PC-3 (cell line): ENCODE data around the gene VPS37B.

ENCODE experiments used
- EZH2 ChIP-seq: fragments of 300-600 bp; sonication (generic); IDR thresholded peaks from one replicate; pipeline ENCODE4 v1.6.1; 2017; ENCODE audit warnings: antibody characterized with exemption, mild to moderate bottlenecking, low read length; ENCODE audit not compliant: unreplicated experiment
- EZH2phosphoT487 ChIP-seq: fragments of 300-600 bp; sonication (generic); IDR thresholded peaks from 2 replicates; pipeline ENCODE4 v1.6.1; 2018; ENCODE audit warnings: mild to moderate bottlenecking, antibody characterized with exemption, low read length, borderline replicate concordance
- TF ChIP-seq, protein P1 (sequence below): fragments of 300-600 bp; sonication (generic); conservative IDR thresholded peaks from 2 replicates; pipeline ENCODE4 v1.5.1; 2017; ENCODE audit warnings: antibody characterized with exemption, low read depth, mild to moderate bottlenecking, low read length

DNA sequence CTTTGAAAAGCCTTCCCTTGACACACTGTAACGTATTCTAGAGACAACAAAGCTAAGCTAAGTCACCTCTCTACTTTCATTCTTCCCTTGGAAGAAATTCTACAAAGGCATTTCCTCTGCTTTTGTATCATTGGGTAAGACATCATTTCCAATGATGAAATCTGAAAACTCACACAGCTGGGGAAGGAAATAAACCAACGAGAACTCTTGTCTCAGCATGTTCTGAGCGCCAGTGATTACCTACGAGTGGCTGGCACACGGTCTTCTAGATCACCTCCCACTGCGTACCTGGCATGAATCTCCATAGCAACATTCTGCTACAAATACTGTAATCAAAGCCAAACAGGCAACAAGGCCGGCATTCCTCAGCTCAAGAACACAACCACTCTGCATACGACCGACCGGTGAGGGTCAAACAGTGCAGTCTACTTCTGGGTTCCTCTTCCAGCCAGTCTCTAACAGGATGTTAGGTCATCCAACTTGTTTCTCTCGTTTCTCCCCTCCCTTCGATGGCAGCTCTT lies 7.6 kb downstream of the VPS37B start:
- TF ChIP-seq, protein P1, sequence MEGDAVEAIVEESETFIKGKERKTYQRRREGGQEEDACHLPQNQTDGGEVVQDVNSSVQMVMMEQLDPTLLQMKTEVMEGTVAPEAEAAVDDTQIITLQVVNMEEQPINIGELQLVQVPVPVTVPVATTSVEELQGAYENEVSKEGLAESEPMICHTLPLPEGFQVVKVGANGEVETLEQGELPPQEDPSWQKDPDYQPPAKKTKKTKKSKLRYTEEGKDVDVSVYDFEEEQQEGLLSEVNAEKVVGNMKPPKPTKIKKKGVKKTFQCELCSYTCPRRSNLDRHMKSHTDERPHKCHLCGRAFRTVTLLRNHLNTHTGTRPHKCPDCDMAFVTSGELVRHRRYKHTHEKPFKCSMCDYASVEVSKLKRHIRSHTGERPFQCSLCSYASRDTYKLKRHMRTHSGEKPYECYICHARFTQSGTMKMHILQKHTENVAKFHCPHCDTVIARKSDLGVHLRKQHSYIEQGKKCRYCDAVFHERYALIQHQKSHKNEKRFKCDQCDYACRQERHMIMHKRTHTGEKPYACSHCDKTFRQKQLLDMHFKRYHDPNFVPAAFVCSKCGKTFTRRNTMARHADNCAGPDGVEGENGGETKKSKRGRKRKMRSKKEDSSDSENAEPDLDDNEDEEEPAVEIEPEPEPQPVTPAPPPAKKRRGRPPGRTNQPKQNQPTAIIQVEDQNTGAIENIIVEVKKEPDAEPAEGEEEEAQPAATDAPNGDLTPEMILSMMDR, result no peak
- TF ChIP-seq EZH2phosphoT487 (no peak), EZH2 (no peak)
